SK-N-SH (cell line): ENCODE measurements around the gene NAE1. TPM values are rescaled to one million over a fixed set of nuclear protein-coding genes. Genes with fewer than 3 reads are reported as not detected.

ENCODE experiments used
- CTCF ChIA-PET: fragments of 300-600, 350-600 bp; formaldehyde crosslinking; extraction: SDS; loops from one replicate; lab custom pipeline; 2021; lab: Yijun Ruan, JAX
- POLR2A ChIA-PET: fragments of 350-600 bp; sonication (Branson Sonifier 250); formaldehyde crosslinking; extraction: SDS; loops from one replicate; lab custom pipeline; 2020; ENCODE audit warnings: antibody characterized with exemption, inconsistent platforms; lab: Yijun Ruan, JAX
- DNase-seq: peaks from one replicate; pipeline ENCODE4 v3.0.0; 2012
- H2AFZ ChIP-seq: fragments of 200-600 bp; sonication (generic); 2 replicates; pipeline ENCODE4 v1.8.1; 2016; ENCODE audit warnings: antibody characterized with exemption, mild to moderate bottlenecking, low read depth
- H3F3A ChIP-seq: fragments of 200-600 bp; sonication (generic); replicated peaks from 2 replicates; pipeline ENCODE3; 2016; ENCODE audit warnings: antibody characterized with exemption, mild to moderate bottlenecking; ENCODE audit not compliant: insufficient read depth
- H3K27ac ChIP-seq, 2 experiments: fragments of 200-500 bp in 1 of 2; fragments of 200-600 bp in 1 of 2; sonication (Bioruptor generic) in 1 of 2; sonication (generic), shearing (Covaris generic) in 1 of 2; 2 replicates each; pipeline versions ENCODE4 v1.5.1 to v1.6.1; 2014 to 2016; ENCODE audit warnings: low read depth in 2 of 2, inconsistent platforms in 1 of 2, low read length in 1 of 2, mild to moderate bottlenecking in 1 of 2, mixed read lengths in 1 of 2
- H3K27me3 ChIP-seq: fragments of 200-600 bp; sonication (generic), shearing (Covaris generic); 2 replicates; pipeline ENCODE4 v1.6.1; 2016; ENCODE audit warnings: mixed run types; ENCODE audit not compliant: insufficient read depth
- H3K36me3 ChIP-seq, 2 experiments: fragments of 200-500 bp in 1 of 2; fragments of 200-600 bp in 1 of 2; sonication (Bioruptor generic) in 1 of 2; sonication (generic) in 1 of 2; replicated peaks in 1 of 2; 2 replicates each; pipeline versions ENCODE3 to v1.5.1; 2014 to 2016; ENCODE audit warnings: low read length in 1 of 2, mild to moderate bottlenecking in 1 of 2; ENCODE audit not compliant: insufficient read depth in 2 of 2, control insufficient read depth in 1 of 2
- H3K4me1 ChIP-seq, 2 experiments: fragments of 200-500 bp in 1 of 2; fragments of 200-600 bp in 1 of 2; sonication (Bioruptor generic) in 1 of 2; sonication (generic), shearing (Covaris generic) in 1 of 2; 2 replicates each; pipeline versions ENCODE4 v1.5.1 to v1.6.1; 2014 to 2016; ENCODE audit warnings: low read depth in 1 of 2, low read length in 1 of 2, mixed run types in 1 of 2; ENCODE audit not compliant: insufficient read depth in 2 of 2, control insufficient read depth in 1 of 2
- H3K4me2 ChIP-seq: fragments of 200-600 bp; sonication (generic), shearing (Covaris generic); 2 replicates; pipeline ENCODE4 v1.6.1; 2017; ENCODE audit warnings: mixed run types
- H3K4me3 ChIP-seq, 2 experiments: fragments of 200-500 bp in 1 of 2; fragments of 200-600 bp in 1 of 2; sonication (Bioruptor generic) in 1 of 2; sonication (generic), shearing (Covaris generic) in 1 of 2; 2 replicates each; pipeline versions ENCODE4 v1.5.1 to v1.8.1; 2014 to 2016; ENCODE audit warnings: low read depth in 2 of 2, inconsistent platforms in 1 of 2, low read length in 1 of 2, mild to moderate bottlenecking in 1 of 2, mixed read lengths in 1 of 2, moderate library complexity in 1 of 2
- H3K79me2 ChIP-seq: fragments of 200-600 bp; sonication (generic); 2 replicates; pipeline ENCODE4 v1.8.1; 2017; ENCODE audit warnings: mild to moderate bottlenecking; ENCODE audit not compliant: insufficient read depth
- H3K9ac ChIP-seq: fragments of 200-600 bp; sonication (generic); 2 replicates; pipeline ENCODE4 v1.6.1; 2017; ENCODE audit warnings: mixed run types
- H3K9me2 ChIP-seq: fragments of 200-600 bp; sonication (generic); 2 replicates; pipeline ENCODE4 v1.6.1; 2017; ENCODE audit warnings: mixed run types
- H3K9me3 ChIP-seq: fragments of 200-600 bp; sonication (generic); 2 replicates; pipeline ENCODE4 v1.6.1; 2017; ENCODE audit warnings: mixed run types, mild to moderate bottlenecking, moderate library complexity
- H4K20me1 ChIP-seq: fragments of 200-600 bp; sonication (generic); 2 replicates; pipeline ENCODE4 v1.6.1; 2017; ENCODE audit warnings: mild to moderate bottlenecking, mixed run types; ENCODE audit not compliant: insufficient read depth
- CHD2 ChIP-seq: fragments of 150-350 bp; IDR thresholded peaks from 2 replicates; pipeline ENCODE4 v1.6.1; 2018; ENCODE audit warnings: low read length; ENCODE audit not compliant: partially characterized antibody
- ELF1 ChIP-seq: IDR thresholded peaks from 2 replicates; pipeline ENCODE4 v1.4.0; 2012
- EP300 ChIP-seq, 2 experiments: IDR thresholded peaks; 2 replicates each; pipeline versions ENCODE4 v1.4.0 to v1.6.1; 2012; ENCODE audit warnings: borderline replicate concordance in 1 of 2, low read depth in 1 of 2, low read length in 1 of 2
- FOSL2 ChIP-seq: IDR thresholded peaks from 2 replicates; pipeline ENCODE4 v1.4.0; 2012; ENCODE audit warnings: low read depth, mild to moderate bottlenecking, moderate library complexity, borderline replicate concordance
- FOXJ3 ChIP-seq: sonication (generic); formaldehyde crosslinking; IDR thresholded peaks from 2 replicates; pipeline ENCODE4 v1.5.1; 2020; ENCODE audit warnings: mild to moderate bottlenecking, missing genetic modification reagents
- MXI1 ChIP-seq: IDR thresholded peaks from 2 replicates; pipeline ENCODE4 v1.6.1; 2012; ENCODE audit warnings: mild to moderate bottlenecking, low read depth, low read length, improper control_type of control experiment
- RAD21 ChIP-seq: IDR thresholded peaks from 2 replicates; pipeline ENCODE4 v1.6.1; 2012; ENCODE audit warnings: mild to moderate bottlenecking, low read length
- RCOR1 ChIP-seq: fragments of 150-350 bp; IDR thresholded peaks from 2 replicates; pipeline ENCODE4 v1.6.1; 2017; ENCODE audit warnings: antibody characterized with exemption, low read length
- REST ChIP-seq: IDR thresholded peaks from 2 replicates; pipeline ENCODE4 v1.6.1; 2012; ENCODE audit warnings: mild to moderate bottlenecking, low read depth, low read length, moderate library complexity
- TEAD4 ChIP-seq: IDR thresholded peaks from 2 replicates; pipeline ENCODE4 v1.4.0; 2012; ENCODE audit warnings: mild to moderate bottlenecking, borderline replicate concordance; ENCODE audit not compliant: insufficient read depth
- USF2 ChIP-seq: fragments of 150-350 bp; IDR thresholded peaks from 2 replicates; pipeline ENCODE4 v1.6.1; 2017; ENCODE audit warnings: antibody characterized with exemption, low read length, low read depth, borderline replicate concordance
- YY1 ChIP-seq: IDR thresholded peaks from 2 replicates; pipeline ENCODE4 v1.4.0; 2012; ENCODE audit warnings: low read depth, mild to moderate bottlenecking
- WGBS: methylation state at CpG from one replicate; pipeline ENCODE4 v1.1.6; 2017; ENCODE audit warnings: low lambda C conversion rate; 5-methylcytosine and 5-hydroxymethylcytosine counted together
- polyA plus RNA-seq, 3 experiments: library from polyadenylated mRNA; depleted of rRNA; stranded (reverse); fragments of >200 nt; gene quantifications; 2 replicates each; pipeline ENCODE4 v1.2.3, GENCODE V29; 2012

Gene NAE1
- polyA plus RNA-seq, 1 of the 3 experiments (the other 2 are of a cell fraction), result 33.8 TPM

- no peaks in the 10 kb centered on the region for H3K27me3 ChIP-seq
- no peaks in the 10 kb centered on the region for H3K79me2 ChIP-seq
- ChIA-PET CTCF (interaction anchor here (0.5 to 5.6 kb wide), 5 partner anchors 9 to 23 kb away, joined by 3 to 39 read pairs (median 8); partner anchors contain the start of gene NAE1), POLR2A (no interaction called here)
- no peaks in the 10 kb centered on the region for H3F3A ChIP-seq
- no peaks in the 10 kb centered on the region for H3K4me1 ChIP-seq
- no peak overlapping the region for H3K4me3 ChIP-seq
- peak; percentile 11 for DNase-seq
- 91% methylated on average over 8 of the region's 15 CpGs for WGBS
- no peak overlapping the region for H3K9ac ChIP-seq
- no peak overlapping the region for H3K27ac ChIP-seq
- TF ChIP-seq ELF1 (no peak), FOSL2 (no peak), EP300 (IDR thresholded peaks at IDR 0.05; ENCODE audit: borderline replicate concordance in 1 of 2, low read depth in 1 of 2, low read length in 1 of 2) (no peak), YY1 (no peak), USF2 (no peak), MXI1 (no peak), REST (no peak), FOXJ3 (CRISPR knock-in tag) (no peak), CHD2 (no peak), RAD21 (no peak), TEAD4 (no peak), RCOR1 (no peak)
- no peak overlapping the region for H2AFZ ChIP-seq
- H3K9me3 ChIP-seq, result no peaks in the 10 kb centered on the region
- H4K20me1 ChIP-seq, result no peaks in the 10 kb centered on the region
- no peaks in the 10 kb centered on the region for H3K36me3 ChIP-seq
- no peaks in the 10 kb centered on the region for H3K9me2 ChIP-seq
- H3K4me2 ChIP-seq, result no peak overlapping the region
These were observed 22.7 kb upstream of the NAE1 start for GRCh38 chr16:66853261-66854139.
